ENCODE measurements around the gene S100A3. TPM values are rescaled to one million over a fixed set of nuclear protein-coding genes. Genes with fewer than 3 reads are reported as not detected.

S100A3 gene
- total RNA-seq, 1 experiment from 2014 or later = 0.33 TPM

GRCh38 chr1:153553096-153553495, 4.0 kb upstream of the S100A3 start:
- ATAC-seq = no peak
- Mint-ChIP-seq H3K4me1 (peaks cover 29% of the 10 kb centered on the region), H3K36me3 (no peaks in the 10 kb centered on the region), H3K27ac (no peak overlapping the region), H3K9me3 (no peaks in the 10 kb centered on the region), H3K27me3 (ENCODE audit: low read depth) (no peaks in the 10 kb centered on the region; the same call in 1 of the 2 replicates), H3K4me3 (no peak overlapping the region)
- TF ChIP-seq ESRRA (CRISPR knock-in tag; IDR thresholded peaks at IDR 0.05; ENCODE audit: borderline replicate concordance) (no peak), ZNF138 (CRISPR knock-in tag; conservative IDR thresholded peaks at IDR 0.05) (no peak), CTCF (IDR thresholded peaks at IDR 0.05) (no peak), IRF2 (CRISPR knock-in tag; IDR thresholded peaks at IDR 0.05; ENCODE audit: borderline replicate concordance, low read depth) (no peak), CBFB (CRISPR knock-in tag; IDR thresholded peaks at IDR 0.05; ENCODE audit: low read depth) (no peak), EMX1 (CRISPR knock-in tag; IDR thresholded peaks at IDR 0.05) (no peak), ATF2 (CRISPR knock-in tag; IDR thresholded peaks at IDR 0.05; ENCODE audit: borderline replicate concordance, low read depth) (no peak), FOXP1 (CRISPR knock-in tag; IDR thresholded peaks at IDR 0.05; ENCODE audit: borderline replicate concordance) (no peak), JUN (CRISPR knock-in tag; IDR thresholded peaks at IDR 0.05) (no peak), ZNF532 (CRISPR knock-in tag; IDR thresholded peaks at IDR 0.05; ENCODE audit: borderline replicate concordance) (no peak), ZNF396 (CRISPR knock-in tag; IDR thresholded peaks at IDR 0.05; ENCODE audit: borderline replicate concordance) (no peak), HMGA2 (CRISPR knock-in tag; IDR thresholded peaks at IDR 0.05) (no peak), NFE2L1 (CRISPR knock-in tag; IDR thresholded peaks at IDR 0.05) (no peak), GABPB1 (CRISPR knock-in tag; IDR thresholded peaks at IDR 0.05) (no peak)
- no peak for DNase-seq (ENCODE audit: low spot score)
- ChIA-PET CTCF (interaction anchor here (0.7 to 5.7 kb wide), 15 partner anchors 9 to 81 kb away, joined by 3 to 52 read pairs (median 5); partner anchors contain the start of genes CHTOP, S100A13, S100A14 and S100A16), POLR2A (no interaction called here)

GRCh38 chr1:153552335-153552734, 3.3 kb upstream of the S100A3 start:
- ATAC-seq = peak; percentile 83
- TF ChIP-seq GRHL2 (CRISPR knock-in tag; IDR thresholded peaks at IDR 0.05; ENCODE audit: insufficient replicate concordance, severe bottlenecking) (no peak), RELA (CRISPR knock-in tag; IDR thresholded peaks at IDR 0.05; ENCODE audit: borderline replicate concordance) (no peak), CTCF (IDR thresholded peaks at IDR 0.05) (no peak), IRF2 (CRISPR knock-in tag; IDR thresholded peaks at IDR 0.05; ENCODE audit: borderline replicate concordance, low read depth) (no peak), ESRRA (CRISPR knock-in tag; IDR thresholded peaks at IDR 0.05; ENCODE audit: borderline replicate concordance) (no peak), PREB (CRISPR knock-in tag; IDR thresholded peaks at IDR 0.05; ENCODE audit: borderline replicate concordance) (no peak), ZNF219 (CRISPR knock-in tag; IDR thresholded peaks at IDR 0.05; ENCODE audit: borderline replicate concordance) (no peak)
- TF ChIP-seq, protein P1, sequence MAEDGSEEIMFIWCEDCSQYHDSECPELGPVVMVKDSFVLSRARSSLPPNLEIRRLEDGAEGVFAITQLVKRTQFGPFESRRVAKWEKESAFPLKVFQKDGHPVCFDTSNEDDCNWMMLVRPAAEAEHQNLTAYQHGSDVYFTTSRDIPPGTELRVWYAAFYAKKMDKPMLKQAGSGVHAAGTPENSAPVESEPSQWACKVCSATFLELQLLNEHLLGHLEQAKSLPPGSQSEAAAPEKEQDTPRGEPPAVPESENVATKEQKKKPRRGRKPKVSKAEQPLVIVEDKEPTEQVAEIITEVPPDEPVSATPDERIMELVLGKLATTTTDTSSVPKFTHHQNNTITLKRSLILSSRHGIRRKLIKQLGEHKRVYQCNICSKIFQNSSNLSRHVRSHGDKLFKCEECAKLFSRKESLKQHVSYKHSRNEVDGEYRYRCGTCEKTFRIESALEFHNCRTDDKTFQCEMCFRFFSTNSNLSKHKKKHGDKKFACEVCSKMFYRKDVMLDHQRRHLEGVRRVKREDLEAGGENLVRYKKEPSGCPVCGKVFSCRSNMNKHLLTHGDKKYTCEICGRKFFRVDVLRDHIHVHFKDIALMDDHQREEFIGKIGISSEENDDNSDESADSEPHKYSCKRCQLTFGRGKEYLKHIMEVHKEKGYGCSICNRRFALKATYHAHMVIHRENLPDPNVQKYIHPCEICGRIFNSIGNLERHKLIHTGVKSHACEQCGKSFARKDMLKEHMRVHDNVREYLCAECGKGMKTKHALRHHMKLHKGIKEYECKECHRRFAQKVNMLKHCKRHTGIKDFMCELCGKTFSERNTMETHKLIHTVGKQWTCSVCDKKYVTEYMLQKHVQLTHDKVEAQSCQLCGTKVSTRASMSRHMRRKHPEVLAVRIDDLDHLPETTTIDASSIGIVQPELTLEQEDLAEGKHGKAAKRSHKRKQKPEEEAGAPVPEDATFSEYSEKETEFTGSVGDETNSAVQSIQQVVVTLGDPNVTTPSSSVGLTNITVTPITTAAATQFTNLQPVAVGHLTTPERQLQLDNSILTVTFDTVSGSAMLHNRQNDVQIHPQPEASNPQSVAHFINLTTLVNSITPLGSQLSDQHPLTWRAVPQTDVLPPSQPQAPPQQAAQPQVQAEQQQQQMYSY (CRISPR knock-in tag; IDR thresholded peaks at IDR 0.05) = no peak

More at GRCh38 chr1:153552335-153552734, 3.3 kb upstream of the S100A3 start:
- H3K4me1 Mint-ChIP-seq = peaks cover 37% of the 10 kb centered on the region
- H3K27me3 Mint-ChIP-seq (ENCODE audit: low read depth) = no peaks in the 10 kb centered on the region; the same call in 1 of the 2 replicates
- no peaks in the 10 kb centered on the region for H3K9me3 Mint-ChIP-seq
- no peak overlapping the region for H3K27ac Mint-ChIP-seq
- no peaks in the 10 kb centered on the region for H3K36me3 Mint-ChIP-seq
- ChIA-PET POLR2A (interaction anchor here (0.9 kb wide), 1 partner anchor 19 kb away, joined by 7 read pairs; no protein-coding TSS in a partner anchor), CTCF (interaction anchor here (0.6 to 5.7 kb wide), 20 partner anchors 10 to 197 kb away, joined by 3 to 52 read pairs (median 4); partner anchors contain the start of genes CHTOP, S100A1, S100A13 and S100A14)
- H3K4me3 Mint-ChIP-seq = no peak overlapping the region
- DNase-seq (ENCODE audit: low spot score) = peak; percentile 49
